Ureter (tissue), 1 donor: Measurements from ENCODE around the gene TPO. TPM values are rescaled to one million over a fixed set of nuclear protein-coding genes. Genes with fewer than 3 reads are reported as not detected.

Experiments
- DNase-seq: peaks from one replicate; pipeline ENCODE4 v3.0.0-alpha.2; 2020; ENCODE audit warnings: low spot score
- total RNA-seq: library from RNA; stranded (reverse); gene quantifications from one replicate; pipeline ENCODE4 v1.2.4, GENCODE V29; 2023
- donor health status: DM: yes; HTN: yes; CAD: no.

The TPO gene
- total RNA-seq, 1 donor from 2014 or later = 4.2 TPM

- DNase-seq = no peak
Observed at GRCh38 chr2:1527153-1527992, 114.1 kb downstream of the TPO start.

GRCh38 chr2:1528273-1529064 lies 115.2 kb downstream of the TPO start:
- DNase-seq = no peak

- DNase-seq = no peak
Observed at GRCh38 chr2:1538663-1539062, 125.4 kb downstream of the TPO start.

- DNase-seq = no peak
Observed at GRCh38 chr2:1539441-1539840, 126.2 kb downstream of the TPO start.

- DNase-seq = no peak
Observed at GRCh38 chr2:1539973-1540372, 126.7 kb downstream of the TPO start.

GRCh38 chr2:1540481-1540880 lies 127.2 kb downstream of the TPO start:
- no peak for DNase-seq

GRCh38 chr2:1541040-1541439 lies 127.8 kb downstream of the TPO start:
- no peak for DNase-seq

- DNase-seq = no peak
Observed at GRCh38 chr2:1541819-1542475, 128.7 kb downstream of the TPO start.

GRCh38 chr2:1542971-1543370 lies 129.7 kb downstream of the TPO start:
- no peak for DNase-seq

GRCh38 chr2:1543776-1544477 lies 130.7 kb downstream of the TPO start:
- DNase-seq = no peak

- no peak for DNase-seq
Observed at GRCh38 chr2:1544478-1545069, 131.3 kb downstream of the TPO start.

GRCh38 chr2:1546023-1546591 lies 132.8 kb downstream of the TPO start:
- no peak for DNase-seq

- DNase-seq = no peak
Observed at GRCh38 chr2:1546901-1547300, 133.6 kb downstream of the TPO start.

GRCh38 chr2:1548910-1549673 lies 135.8 kb downstream of the TPO start:
- no peak for DNase-seq

- no peak for DNase-seq
Observed at GRCh38 chr2:1550076-1550475, 136.8 kb downstream of the TPO start.

- DNase-seq = no peak
Observed at GRCh38 chr2:1550658-1551316, 137.5 kb downstream of the TPO start.

GRCh38 chr2:1551905-1552304 lies 138.6 kb downstream of the TPO start:
- no peak for DNase-seq

GRCh38 chr2:1552611-1553010 lies 139.3 kb downstream of the TPO start:
- DNase-seq = no peak

GRCh38 chr2:1553671-1554295 lies 140.5 kb downstream of the TPO start:
- no peak for DNase-seq
